ENCODE measurements around the gene FOXP1.

Gene FOXP1

DNA sequence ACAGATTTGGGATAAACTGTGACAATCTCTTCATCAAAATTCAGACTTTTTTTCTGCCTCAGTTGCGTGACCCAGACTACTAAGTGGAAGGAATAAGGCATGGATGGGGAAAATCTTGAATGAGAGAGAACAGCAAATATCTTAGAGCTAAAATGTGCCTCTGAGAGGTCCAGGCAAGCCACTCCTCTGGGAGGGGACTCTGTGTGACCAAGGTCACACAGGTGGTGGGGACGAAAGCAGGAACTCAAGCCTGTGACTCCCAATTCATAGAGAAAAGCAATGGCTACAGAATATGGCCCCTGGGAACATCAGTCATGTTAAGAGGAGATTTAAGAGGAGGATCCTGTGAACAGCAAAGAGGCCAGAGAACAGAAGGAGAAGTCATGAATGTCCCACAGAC, 268.1 kb downstream of the FOXP1 start:
- Histone ChIP-seq H3K9me3 (ENCODE audit: low read length) (no peaks in the 10 kb centered on the region), H3K27me3 (ENCODE audit: control insufficient read depth in 1 of 2, insufficient read depth in 2 of 2, low read length in 2 of 2) (no peaks in the 10 kb centered on the region), H3K36me3 (ENCODE audit: insufficient read depth, low read length) (no peaks in the 10 kb centered on the region), H3K27ac (ENCODE audit: low read depth, low read length) (peak overlapping the region; percentile 30), H3K4me1 (ENCODE audit: insufficient read depth, low read length) (peaks cover 58% of the 10 kb centered on the region), H3K9ac (ENCODE audit: low read length) (no peak overlapping the region), H3K4me3 (ENCODE audit: low read depth in 1 of 2, low read length in 2 of 2) (no peak overlapping the region)

- Histone ChIP-seq H3K4me1 (ENCODE audit: insufficient read depth, low read length) (peaks cover 50% of the 10 kb centered on the region), H3K36me3 (ENCODE audit: insufficient read depth, low read length) (no peaks in the 10 kb centered on the region)
Observed at GRCh38 chr3:71313844-71314243, 269.7 kb downstream of the FOXP1 start.

DNA sequence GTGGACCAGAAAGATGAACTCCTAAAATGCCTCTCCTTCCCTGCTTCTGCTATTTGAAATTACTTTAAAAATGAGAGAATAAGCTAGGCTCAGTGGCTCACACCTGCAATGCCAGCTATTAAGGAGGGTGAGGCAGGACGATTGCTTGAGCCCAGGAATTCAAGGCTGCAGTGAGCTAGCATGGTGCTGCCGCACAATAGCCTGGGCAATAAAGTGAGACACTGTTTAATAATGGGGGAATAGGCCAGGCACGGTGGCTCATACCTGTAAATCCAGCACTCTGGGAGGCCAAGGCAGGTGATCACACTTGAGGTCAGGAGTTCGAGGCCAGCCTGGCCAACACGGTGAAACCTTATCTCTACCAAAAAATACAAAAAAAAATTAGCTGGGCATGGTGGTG, 271.1 kb downstream of the FOXP1 start:
- Histone ChIP-seq H3K27me3 (ENCODE audit: control insufficient read depth in 1 of 2, insufficient read depth in 2 of 2, low read length in 2 of 2) (no peaks in the 10 kb centered on the region), H3K27ac (ENCODE audit: low read depth, low read length) (peak overlapping the region; percentile 49), H3K36me3 (ENCODE audit: insufficient read depth, low read length) (no peaks in the 10 kb centered on the region), H3K4me3 (ENCODE audit: low read depth in 1 of 2, low read length in 2 of 2) (no peak overlapping the region), H3K9ac (ENCODE audit: low read length) (no peak overlapping the region), H3K9me3 (ENCODE audit: low read length) (no peaks in the 10 kb centered on the region), H3K4me1 (ENCODE audit: insufficient read depth, low read length) (peaks cover 37% of the 10 kb centered on the region)

More at GRCh38 chr3:71313844-71314243, 269.7 kb downstream of the FOXP1 start:
- Histone ChIP-seq H3K9me3 (ENCODE audit: low read length) (no peaks in the 10 kb centered on the region), H3K9ac (ENCODE audit: low read length) (no peak overlapping the region), H3K27ac (ENCODE audit: low read depth, low read length) (no peak overlapping the region), H3K27me3 (ENCODE audit: control insufficient read depth in 1 of 2, insufficient read depth in 2 of 2, low read length in 2 of 2) (no peaks in the 10 kb centered on the region), H3K4me3 (ENCODE audit: low read depth in 1 of 2, low read length in 2 of 2) (no peak overlapping the region)

DNA sequence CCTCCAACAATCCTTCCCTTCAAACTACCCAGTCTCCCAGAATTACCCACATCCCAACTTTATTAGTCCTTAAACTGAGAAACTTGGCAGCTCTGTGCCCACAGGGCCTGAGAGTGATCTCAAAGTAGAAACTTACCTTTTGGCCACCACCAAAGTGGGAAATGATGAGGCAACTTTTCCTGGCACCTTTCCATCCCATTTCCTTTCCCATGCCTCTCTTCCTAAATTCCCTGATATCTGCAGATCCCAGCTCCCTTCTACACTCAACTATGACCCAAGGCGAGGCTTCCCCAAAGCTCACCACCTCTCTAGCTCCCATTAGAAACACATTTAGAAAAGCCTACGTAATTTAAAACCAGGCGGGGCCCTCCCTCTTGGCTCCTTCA, 271.9 kb downstream of the FOXP1 start:
- no peak overlapping the region for H3K27ac ChIP-seq (ENCODE audit: low read depth, low read length)

DNA sequence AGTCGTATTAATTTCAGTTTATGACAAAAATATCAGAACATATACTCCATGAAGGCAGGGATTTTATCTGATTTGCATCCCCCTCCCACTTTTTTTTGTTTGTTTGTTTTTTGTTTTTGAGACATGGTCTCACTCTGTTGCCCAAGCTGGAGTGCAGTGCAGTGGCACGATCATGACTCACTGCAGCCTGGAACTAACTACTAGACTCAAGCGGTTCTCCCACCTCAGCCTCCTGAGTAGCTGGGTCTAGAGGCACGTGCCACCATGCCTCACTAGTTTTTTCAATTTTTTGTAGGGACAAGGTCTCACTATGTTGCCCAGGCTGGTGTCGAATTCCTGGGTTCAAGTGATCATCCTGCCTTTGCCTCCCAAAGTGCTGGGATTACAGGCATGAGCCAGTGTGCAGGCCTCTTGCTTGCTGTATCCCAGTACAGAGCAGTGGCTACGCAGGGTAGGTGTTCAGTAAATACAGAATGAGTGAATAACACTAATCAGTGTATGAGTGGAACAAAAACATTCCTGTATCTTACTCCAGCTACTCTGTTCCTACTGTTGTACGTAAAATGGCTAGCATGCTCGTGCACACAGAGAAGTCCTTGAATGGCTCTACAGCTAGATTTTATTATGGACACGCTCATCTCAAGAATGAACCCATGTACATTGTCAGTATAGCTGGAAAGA, 272.4 kb downstream of the FOXP1 start:
- Histone ChIP-seq H3K4me1 (ENCODE audit: insufficient read depth, low read length) (peaks cover 40% of the 10 kb centered on the region), H3K9ac (ENCODE audit: low read length) (no peak overlapping the region), H3K36me3 (ENCODE audit: insufficient read depth, low read length) (no peaks in the 10 kb centered on the region), H3K27ac (ENCODE audit: low read depth, low read length) (peak overlapping the region; percentile 88), H3K4me3 (ENCODE audit: low read depth in 1 of 2, low read length in 2 of 2) (peak overlapping the region in 1 of 2 donors; percentile 29), H3K27me3 (ENCODE audit: control insufficient read depth in 1 of 2, insufficient read depth in 2 of 2, low read length in 2 of 2) (no peaks in the 10 kb centered on the region), H3K9me3 (ENCODE audit: low read length) (no peaks in the 10 kb centered on the region)

More for the DNA sequence above, 271.9 kb downstream of the FOXP1 start:
- Histone ChIP-seq H3K36me3 (ENCODE audit: insufficient read depth, low read length) (no peaks in the 10 kb centered on the region), H3K9ac (ENCODE audit: low read length) (no peak overlapping the region), H3K4me3 (ENCODE audit: low read depth in 1 of 2, low read length in 2 of 2) (no peak overlapping the region), H3K9me3 (ENCODE audit: low read length) (no peaks in the 10 kb centered on the region), H3K27me3 (ENCODE audit: control insufficient read depth in 1 of 2, insufficient read depth in 2 of 2, low read length in 2 of 2) (no peaks in the 10 kb centered on the region), H3K4me1 (ENCODE audit: insufficient read depth, low read length) (peaks cover 38% of the 10 kb centered on the region)

DNA sequence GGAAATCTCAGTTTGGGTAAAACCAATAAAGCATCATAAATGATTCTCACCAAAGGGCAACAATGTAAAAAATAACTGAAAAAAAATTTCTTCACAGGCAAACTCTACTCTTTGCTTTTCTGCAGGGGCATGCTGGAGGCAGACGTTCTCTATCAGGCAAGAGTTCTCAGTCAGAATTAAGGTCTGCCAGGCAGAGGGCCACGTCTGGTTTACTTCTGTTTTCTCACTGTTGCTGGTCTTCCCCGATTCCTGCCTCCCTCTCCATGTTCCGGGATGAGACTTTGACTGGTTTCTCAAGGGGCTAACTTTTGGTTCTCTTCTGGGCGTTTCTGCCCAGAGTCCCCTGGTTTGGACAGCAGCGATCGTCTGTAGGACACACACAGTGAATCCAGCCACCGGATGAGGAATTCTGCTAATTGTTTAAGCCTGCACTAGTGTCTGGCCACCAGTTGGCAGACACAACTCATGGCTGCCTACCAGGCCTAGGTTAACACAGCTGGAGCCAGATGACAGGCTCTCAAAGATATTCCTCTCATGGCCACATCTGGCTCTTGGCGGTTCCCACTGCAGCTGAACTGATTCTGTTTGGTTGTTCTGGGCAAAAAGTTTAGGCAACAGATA, 273.1 kb downstream of the FOXP1 start:
- Histone ChIP-seq H3K9me3 (ENCODE audit: low read length) (no peaks in the 10 kb centered on the region), H3K4me3 (ENCODE audit: low read depth in 1 of 2, low read length in 2 of 2) (peak overlapping the region in 1 of 2 donors; percentile 29), H3K27me3 (ENCODE audit: control insufficient read depth in 1 of 2, insufficient read depth in 2 of 2, low read length in 2 of 2) (no peaks in the 10 kb centered on the region), H3K27ac (ENCODE audit: low read depth, low read length) (peak overlapping the region; percentile 88), H3K36me3 (ENCODE audit: insufficient read depth, low read length) (no peaks in the 10 kb centered on the region), H3K9ac (ENCODE audit: low read length) (no peak overlapping the region), H3K4me1 (ENCODE audit: insufficient read depth, low read length) (peaks cover 46% of the 10 kb centered on the region)

- H3K36me3 ChIP-seq (ENCODE audit: insufficient read depth, low read length) = no peaks in the 10 kb centered on the region
Observed at GRCh38 chr3:71309886-71310285, 273.6 kb downstream of the FOXP1 start.

GRCh38 chr3:71309342-71309741, 274.2 kb downstream of the FOXP1 start:
- H3K9me3 ChIP-seq (ENCODE audit: low read length) = no peaks in the 10 kb centered on the region
- no peaks in the 10 kb centered on the region for H3K36me3 ChIP-seq (ENCODE audit: insufficient read depth, low read length)
- peaks cover 53% of the 10 kb centered on the region for H3K4me1 ChIP-seq (ENCODE audit: insufficient read depth, low read length)
- no peak overlapping the region for H3K9ac ChIP-seq (ENCODE audit: low read length)
- no peak overlapping the region for H3K4me3 ChIP-seq (ENCODE audit: low read depth in 1 of 2, low read length in 2 of 2)
- no peaks in the 10 kb centered on the region for H3K27me3 ChIP-seq (ENCODE audit: control insufficient read depth in 1 of 2, insufficient read depth in 2 of 2, low read length in 2 of 2)
- H3K27ac ChIP-seq (ENCODE audit: low read depth, low read length) = no peak overlapping the region

More at GRCh38 chr3:71309886-71310285, 273.6 kb downstream of the FOXP1 start:
- Histone ChIP-seq H3K27me3 (ENCODE audit: control insufficient read depth in 1 of 2, insufficient read depth in 2 of 2, low read length in 2 of 2) (no peaks in the 10 kb centered on the region), H3K4me3 (ENCODE audit: low read depth in 1 of 2, low read length in 2 of 2) (no peak overlapping the region), H3K9ac (ENCODE audit: low read length) (no peak overlapping the region), H3K4me1 (ENCODE audit: insufficient read depth, low read length) (peaks cover 48% of the 10 kb centered on the region), H3K27ac (ENCODE audit: low read depth, low read length) (peak overlapping the region; percentile 88), H3K9me3 (ENCODE audit: low read length) (no peaks in the 10 kb centered on the region)

- H3K36me3 ChIP-seq (ENCODE audit: insufficient read depth, low read length) = no peaks in the 10 kb centered on the region
- H3K9ac ChIP-seq (ENCODE audit: low read length) = no peak overlapping the region
- H3K27ac ChIP-seq (ENCODE audit: low read depth, low read length) = no peak overlapping the region
- peaks cover 55% of the 10 kb centered on the region for H3K4me1 ChIP-seq (ENCODE audit: insufficient read depth, low read length)
- no peak overlapping the region for H3K4me3 ChIP-seq (ENCODE audit: low read depth in 1 of 2, low read length in 2 of 2)
- H3K9me3 ChIP-seq (ENCODE audit: low read length) = no peaks in the 10 kb centered on the region
- H3K27me3 ChIP-seq (ENCODE audit: control insufficient read depth in 1 of 2, insufficient read depth in 2 of 2, low read length in 2 of 2) = no peaks in the 10 kb centered on the region
Observed at GRCh38 chr3:71308836-71309235, 274.7 kb downstream of the FOXP1 start.

GRCh38 chr3:71307991-71308697, 275.4 kb downstream of the FOXP1 start:
- Histone ChIP-seq H3K4me3 (ENCODE audit: low read depth in 1 of 2, low read length in 2 of 2) (no peak overlapping the region), H3K4me1 (ENCODE audit: insufficient read depth, low read length) (peaks cover 57% of the 10 kb centered on the region), H3K9ac (ENCODE audit: low read length) (no peak overlapping the region), H3K27ac (ENCODE audit: low read depth, low read length) (no peak overlapping the region), H3K27me3 (ENCODE audit: control insufficient read depth in 1 of 2, insufficient read depth in 2 of 2, low read length in 2 of 2) (no peaks in the 10 kb centered on the region), H3K9me3 (ENCODE audit: low read length) (no peaks in the 10 kb centered on the region), H3K36me3 (ENCODE audit: insufficient read depth, low read length) (no peaks in the 10 kb centered on the region)

GRCh38 chr3:71305231-71306206, 278.0 kb downstream of the FOXP1 start:
- H3K4me1 ChIP-seq (ENCODE audit: insufficient read depth, low read length) = peaks cover 47% of the 10 kb centered on the region
- no peaks in the 10 kb centered on the region for H3K9me3 ChIP-seq (ENCODE audit: low read length)
- H3K36me3 ChIP-seq (ENCODE audit: insufficient read depth, low read length) = no peaks in the 10 kb centered on the region
- no peaks in the 10 kb centered on the region for H3K27me3 ChIP-seq (ENCODE audit: control insufficient read depth in 1 of 2, insufficient read depth in 2 of 2, low read length in 2 of 2)
- H3K4me3 ChIP-seq (ENCODE audit: low read depth in 1 of 2, low read length in 2 of 2) = peak overlapping the region; percentile 44 to 58
- peak overlapping the region; percentile 59 for H3K9ac ChIP-seq (ENCODE audit: low read length)
- H3K27ac ChIP-seq (ENCODE audit: low read depth, low read length) = peak overlapping the region; percentile 92
